ENCODE results near the gene DENND1A. TPM values are rescaled to one million over a fixed set of nuclear protein-coding genes. Genes with fewer than 3 reads are reported as not detected.
"Not testable (repeated sequence)": the region's sequence is repeated elsewhere in the genome, so short reads cannot be mapped to it uniquely, and the experiment has no call there.

Gene DENND1A
- total RNA-seq, 1 donor from 2014 or later, result 23.0 TPM

DNA sequence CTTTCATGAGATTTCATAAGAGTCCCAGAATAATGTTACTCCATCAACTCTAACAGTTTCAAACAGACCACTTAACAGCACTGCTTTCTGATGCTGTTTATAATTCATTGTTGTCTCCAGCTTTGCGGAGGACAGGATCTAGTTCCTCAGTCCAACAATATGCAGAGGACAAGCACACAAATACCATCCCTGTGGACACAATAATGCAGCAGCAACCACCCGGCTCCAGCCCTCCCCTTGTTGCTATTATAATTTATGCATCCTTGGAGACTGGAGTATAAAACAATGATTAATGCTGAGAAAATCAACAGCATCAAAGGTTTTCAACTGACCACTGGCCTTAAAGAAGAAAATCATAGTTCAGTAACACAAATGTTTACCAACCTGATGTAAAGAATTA is 108.3 kb downstream of the DENND1A start:
- no peaks in the 10 kb centered on the region for H3K4me1 ChIP-seq
- H3K27me3 ChIP-seq (ENCODE audit: low read depth), result no peaks in the 10 kb centered on the region
- H3K4me3 ChIP-seq, result no peak overlapping the region
- intact Hi-C loops (cut with DNase I), result no loop called here
- no peak overlapping the region for H3K27ac ChIP-seq
- no peaks in the 10 kb centered on the region for H3K9me3 ChIP-seq
- no peak for ATAC-seq
- no peaks in the 10 kb centered on the region for H3K36me3 ChIP-seq
- DNase-seq, result no peak
- no peak for TF ChIP-seq CTCF (IDR thresholded peaks at IDR 0.05)

DNA sequence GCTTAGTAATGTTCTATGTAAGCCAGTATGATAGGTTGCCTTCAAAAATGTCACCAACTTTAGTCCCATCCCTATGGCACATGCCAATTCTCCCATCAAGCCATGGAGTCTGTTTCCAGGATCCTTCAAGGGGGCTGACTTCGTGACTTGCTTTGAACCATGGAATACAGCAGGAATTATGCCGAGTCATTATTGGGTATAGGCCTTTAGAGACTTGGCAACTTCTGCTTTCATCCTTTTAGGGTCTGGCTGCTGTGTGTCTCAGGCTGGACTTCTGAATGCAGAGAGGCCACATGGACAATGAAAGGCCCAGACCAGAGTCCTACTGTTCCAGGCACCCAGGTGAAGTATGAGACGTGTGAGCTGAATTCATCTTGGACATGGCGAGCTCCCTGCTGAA is 109.8 kb downstream of the DENND1A start:
- DNase-seq, result no peak
- H3K36me3 ChIP-seq, result no peaks in the 10 kb centered on the region
- H3K27ac ChIP-seq, result no peak overlapping the region
- no peaks in the 10 kb centered on the region for H3K27me3 ChIP-seq (ENCODE audit: low read depth)
- no peaks in the 10 kb centered on the region for H3K9me3 ChIP-seq
- H3K4me3 ChIP-seq, result no peak overlapping the region
- intact Hi-C loops (cut with DNase I), result no loop called here
- ATAC-seq, result no peak
- H3K4me1 ChIP-seq, result no peaks in the 10 kb centered on the region
- no peak for TF ChIP-seq CTCF (IDR thresholded peaks at IDR 0.05)

DNA sequence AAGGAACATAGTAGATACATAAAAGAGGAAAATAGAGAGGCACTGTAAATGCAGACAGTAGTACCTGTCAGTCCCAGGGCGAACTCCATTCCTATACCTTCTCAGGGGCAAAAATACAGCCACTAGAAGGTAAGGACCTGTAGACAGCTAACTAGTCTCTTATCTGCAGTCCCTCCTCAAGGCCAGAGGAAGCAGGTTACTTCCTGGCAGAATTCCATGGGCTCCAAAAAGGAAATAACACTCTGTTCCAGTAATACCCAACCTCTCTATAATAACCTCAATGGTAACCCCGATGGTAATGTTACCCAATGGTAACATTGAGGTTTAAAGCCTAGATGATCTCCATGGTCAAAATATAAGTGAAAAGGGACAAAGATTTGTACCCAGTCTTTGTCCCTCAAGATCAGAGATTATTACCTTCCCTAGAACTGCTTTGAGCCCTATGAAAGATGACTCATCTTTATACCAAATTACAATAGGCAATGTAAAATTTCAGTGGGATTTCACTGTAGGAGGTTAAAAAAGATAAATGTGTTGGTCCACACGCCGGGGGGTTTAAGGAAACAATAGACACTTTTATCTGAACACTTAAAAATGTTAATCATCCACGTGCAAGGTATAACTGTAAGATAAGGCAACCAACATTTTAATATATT is 113.0 kb downstream of the DENND1A start:
- no peak for DNase-seq
- intact Hi-C loops (cut with DNase I), result no loop called here
- H3K4me3 ChIP-seq, result no peak overlapping the region
- no peak for ATAC-seq
- no peak for TF ChIP-seq CTCF (IDR thresholded peaks at IDR 0.05)
- H3K36me3 ChIP-seq, result no peaks in the 10 kb centered on the region
- no peaks in the 10 kb centered on the region for H3K27me3 ChIP-seq (ENCODE audit: low read depth)
- H3K27ac ChIP-seq, result no peak overlapping the region
- no peaks in the 10 kb centered on the region for H3K9me3 ChIP-seq
- no peaks in the 10 kb centered on the region for H3K4me1 ChIP-seq

DNA sequence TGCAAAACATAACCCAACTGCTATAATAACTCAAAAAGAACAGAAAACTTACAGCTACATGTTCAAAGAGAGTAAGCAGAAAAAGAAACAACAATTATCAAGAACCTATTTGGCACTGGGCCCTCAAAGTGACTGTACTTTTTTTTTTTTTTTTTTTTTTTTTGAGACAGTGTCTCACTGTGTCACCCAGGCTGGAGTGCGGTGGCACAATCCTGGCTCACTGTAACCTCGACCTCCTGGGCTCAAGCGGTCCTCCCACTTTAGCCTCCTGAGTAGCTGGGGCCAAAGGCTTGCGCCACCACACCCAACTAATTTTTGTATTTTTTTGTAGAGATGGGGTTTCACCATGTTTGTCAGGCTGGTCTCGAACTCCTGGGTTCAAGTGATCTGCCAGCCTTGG is 114.1 kb downstream of the DENND1A start:
- H3K4me1 ChIP-seq; H3K4me3 ChIP-seq; H3K36me3 ChIP-seq; H3K27ac ChIP-seq; H3K9me3 ChIP-seq; ATAC-seq; intact Hi-C loops (cut with DNase I); DNase-seq; H3K27me3 ChIP-seq (ENCODE audit: low read depth): not testable (repeated sequence)

GRCh38 chr9:123814496-123814895 is 115.4 kb downstream of the DENND1A start:
- Histone ChIP-seq H3K4me1 (no peaks in the 10 kb centered on the region), H3K36me3 (no peaks in the 10 kb centered on the region), H3K9me3 (no peaks in the 10 kb centered on the region), H3K27me3 (ENCODE audit: low read depth) (no peaks in the 10 kb centered on the region), H3K4me3 (no peak overlapping the region), H3K27ac (no peak overlapping the region)
- no peak for TF ChIP-seq CTCF (IDR thresholded peaks at IDR 0.05)
- ATAC-seq (no peak), DNase-seq (no peak)
- intact Hi-C loops (cut with DNase I), result no loop called here

DNA sequence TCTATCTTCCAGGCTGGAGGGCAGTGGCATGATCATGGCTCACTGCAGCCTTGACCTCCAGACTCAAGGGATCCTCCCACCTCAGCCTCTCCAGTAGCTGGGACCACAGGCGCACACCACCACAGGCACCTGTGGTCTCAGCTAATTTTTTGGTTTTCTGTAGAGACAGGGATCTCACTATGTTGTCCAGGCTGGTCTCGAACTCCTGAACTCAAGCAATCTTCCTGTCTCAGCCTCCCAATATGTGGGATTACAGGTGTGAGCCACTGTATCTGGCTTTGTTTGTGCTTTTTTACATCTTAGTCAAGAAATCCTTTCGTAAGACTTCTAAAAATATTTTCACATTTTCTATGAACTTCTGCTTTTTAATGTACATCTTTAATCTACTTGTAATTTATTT is 116.9 kb downstream of the DENND1A start:
- TF ChIP-seq CTCF (IDR thresholded peaks at IDR 0.05), result no peak
- no peak overlapping the region for H3K27ac ChIP-seq
- no peak overlapping the region for H3K4me3 ChIP-seq
- ATAC-seq, result no peak
- H3K36me3 ChIP-seq, result no peaks in the 10 kb centered on the region
- intact Hi-C loops (cut with DNase I), result no loop called here
- H3K27me3 ChIP-seq (ENCODE audit: low read depth), result no peaks in the 10 kb centered on the region
- H3K4me1 ChIP-seq, result no peaks in the 10 kb centered on the region
- DNase-seq, result no peak
- no peaks in the 10 kb centered on the region for H3K9me3 ChIP-seq

Data from lower lobe of right lung (tissue), 2 donors.